Measurements from ENCODE around the gene LTBP4.

Gene LTBP4

DNA sequence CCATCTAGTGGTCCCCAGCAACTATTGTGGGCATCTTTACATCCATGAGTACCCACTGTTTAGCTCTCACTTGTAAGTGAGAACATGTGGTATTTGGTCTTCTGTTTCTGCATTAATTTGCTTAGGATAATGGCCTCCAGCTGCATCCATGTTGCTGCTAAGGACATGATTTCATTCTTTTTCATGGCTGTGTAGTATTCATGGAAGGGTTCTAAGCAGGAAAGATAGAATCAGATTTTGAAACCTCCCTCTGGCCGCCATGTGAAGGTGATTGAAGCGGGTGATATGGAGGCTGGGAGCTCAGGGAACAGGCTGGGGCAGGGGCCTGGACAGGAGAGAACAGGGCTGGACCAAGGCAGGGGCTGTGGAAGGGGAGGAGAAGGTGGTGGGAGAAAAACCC, 20.1 kb downstream of the LTBP4 start:
- Histone ChIP-seq H3K4me1 (ENCODE audit: control insufficient read depth, insufficient read depth, low read length) (peaks cover 16% of the 10 kb centered on the region), H3K9me3 (ENCODE audit: control insufficient read depth, insufficient read depth, low read depth, low read length) (no peaks in the 10 kb centered on the region), H3K36me3 (ENCODE audit: control insufficient read depth in 2 of 2, insufficient read depth in 1 of 2, low read length in 2 of 2) (peaks cover 18 to 24% of the 10 kb centered on the region in 2 experiments; a peak in 2 of 3 replicates), H3K27ac (ENCODE audit: extremely low read depth, low read depth, low read length) (no peak overlapping the region), H3K4me3 (ENCODE audit: low read depth, low read length) (no peak overlapping the region)
- ChIA-PET CTCF (interaction anchor here (0.6 to 11.0 kb wide), 7 partner anchors 13 to 92 kb away, joined by 3 to 236 read pairs (median 6); partner anchors contain the start of gene LTBP4), POLR2A (interaction anchor here (0.6 to 5.2 kb wide), 6 partner anchors 12 to 1181 kb away, joined by 3 to 61 read pairs (median 7); partner anchors contain the start of gene B9D2)
- TF ChIP-seq ZNF521 (tag by site-specific recombination; IDR thresholded peaks at IDR 0.05), result no peak
- TF ChIP-seq ZNF529 (tag by site-specific recombination; IDR thresholded peaks at IDR 0.05; ENCODE audit: insufficient replicate concordance), result no peak
- TF ChIP-seq ZNF561 (tag by site-specific recombination; IDR thresholded peaks at IDR 0.05; ENCODE audit: borderline replicate concordance), result no peak
- TF ChIP-seq ZNF175 (tag by site-specific recombination; IDR thresholded peaks at IDR 0.05), result no peak
- peak; percentile 100 for TF ChIP-seq ZNF146 (tag by site-specific recombination; IDR thresholded peaks at IDR 0.05)
- TF ChIP-seq ZEB2 (tag by site-specific recombination; IDR thresholded peaks at IDR 0.05), result no peak

DNA sequence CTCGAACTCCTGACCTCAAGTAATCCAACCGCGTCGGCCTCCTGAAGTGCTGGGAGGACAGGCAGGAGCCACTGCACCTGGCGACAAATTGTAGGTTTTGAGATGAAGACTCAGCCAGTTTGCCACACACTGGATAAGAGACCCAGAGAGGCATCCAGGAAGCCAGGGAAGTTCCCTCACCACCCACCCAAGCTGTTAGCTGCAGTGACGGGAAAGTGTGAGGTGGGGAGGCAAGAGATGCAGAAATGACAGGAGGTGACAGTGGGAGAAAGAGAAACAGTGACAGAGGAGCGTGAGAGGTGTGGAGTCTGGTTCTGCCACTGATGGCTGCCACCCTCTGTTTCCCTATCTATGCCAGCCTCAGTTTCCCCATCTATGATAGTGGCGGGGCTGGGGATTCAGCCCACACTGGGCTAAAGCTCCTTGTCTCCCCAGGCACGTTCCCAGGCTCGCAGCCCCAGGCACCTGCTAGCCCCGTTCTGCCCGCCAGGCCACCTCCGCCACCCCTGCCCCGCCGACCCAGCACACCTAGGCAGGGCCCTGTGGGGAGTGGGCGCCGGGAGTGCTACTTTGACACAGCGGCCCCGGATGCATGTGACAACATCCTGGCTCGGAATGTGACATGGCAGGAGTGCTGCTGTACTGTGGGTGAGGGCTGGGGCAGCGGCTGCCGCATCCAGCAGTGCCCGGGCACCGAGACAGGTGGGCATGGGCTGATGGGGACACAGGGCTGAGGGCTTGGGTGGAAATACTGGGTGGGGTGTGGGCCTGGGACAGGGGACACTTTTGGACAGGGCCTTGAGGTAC, 21.0 kb downstream of the LTBP4 start:
- CTCF ChIA-PET, result interaction anchor here (0.6 to 11.0 kb wide), 7 partner anchors 12 to 98 kb away, joined by 3 to 236 read pairs (median 6); partner anchors contain the start of gene LTBP4
- peaks cover 18 to 24% of the 10 kb centered on the region in 2 experiments; a peak in 2 of 3 replicates for H3K36me3 ChIP-seq (ENCODE audit: control insufficient read depth in 2 of 2, insufficient read depth in 1 of 2, low read length in 2 of 2)
- H3K27ac ChIP-seq (ENCODE audit: extremely low read depth, low read depth, low read length), result no peak overlapping the region
- H3K9me3 ChIP-seq (ENCODE audit: control insufficient read depth, insufficient read depth, low read depth, low read length), result no peaks in the 10 kb centered on the region
- POLR2A ChIA-PET, result interaction anchor here (0.6 to 5.2 kb wide), 3 partner anchors 13 to 1182 kb away, joined by 7 to 61 read pairs (median 60); no protein-coding TSS in a partner anchor
- peaks cover 16% of the 10 kb centered on the region for H3K4me1 ChIP-seq (ENCODE audit: control insufficient read depth, insufficient read depth, low read length)
- no peak overlapping the region for H3K4me3 ChIP-seq (ENCODE audit: low read depth, low read length)
- TF ChIP-seq ZFHX2 (tag by site-specific recombination; conservative IDR thresholded peaks at IDR 0.05) (peak; percentile 71), ZNF121 (tag by site-specific recombination; IDR thresholded peaks at IDR 0.05) (no peak), ZBTB8A (tag by site-specific recombination; IDR thresholded peaks at IDR 0.05) (0 out of 2 replicates have a peak, but pooled peaks have one; percentile 48), OSR2 (tag by site-specific recombination; IDR thresholded peaks at IDR 0.05) (no peak), ZNF792 (tag by site-specific recombination; IDR thresholded peaks at IDR 0.05) (no peak), ZNF423 (tag by site-specific recombination; IDR thresholded peaks at IDR 0.05) (no peak), YY2 (tag by site-specific recombination; IDR thresholded peaks at IDR 0.05) (no peak), ZNF610 (tag by site-specific recombination; IDR thresholded peaks at IDR 0.05; ENCODE audit: borderline replicate concordance) (no peak), GLI2 (tag by site-specific recombination; IDR thresholded peaks at IDR 0.05; ENCODE audit: borderline replicate concordance, low read depth) (no peak), ZNF354C (tag by site-specific recombination; IDR thresholded peaks at IDR 0.05; ENCODE audit: borderline replicate concordance, low read depth) (no peak), ZNF24 (tag by site-specific recombination; IDR thresholded peaks at IDR 0.05) (no peak), ZNF138 (tag by site-specific recombination; IDR thresholded peaks at IDR 0.05; ENCODE audit: borderline replicate concordance) (no peak), ZBTB21 (tag by site-specific recombination; IDR thresholded peaks at IDR 0.05) (no peak), ZNF146 (tag by site-specific recombination; IDR thresholded peaks at IDR 0.05) (no peak), ZNF624 (tag by site-specific recombination; IDR thresholded peaks at IDR 0.05) (no peak)
- TF ChIP-seq, protein P1, sequence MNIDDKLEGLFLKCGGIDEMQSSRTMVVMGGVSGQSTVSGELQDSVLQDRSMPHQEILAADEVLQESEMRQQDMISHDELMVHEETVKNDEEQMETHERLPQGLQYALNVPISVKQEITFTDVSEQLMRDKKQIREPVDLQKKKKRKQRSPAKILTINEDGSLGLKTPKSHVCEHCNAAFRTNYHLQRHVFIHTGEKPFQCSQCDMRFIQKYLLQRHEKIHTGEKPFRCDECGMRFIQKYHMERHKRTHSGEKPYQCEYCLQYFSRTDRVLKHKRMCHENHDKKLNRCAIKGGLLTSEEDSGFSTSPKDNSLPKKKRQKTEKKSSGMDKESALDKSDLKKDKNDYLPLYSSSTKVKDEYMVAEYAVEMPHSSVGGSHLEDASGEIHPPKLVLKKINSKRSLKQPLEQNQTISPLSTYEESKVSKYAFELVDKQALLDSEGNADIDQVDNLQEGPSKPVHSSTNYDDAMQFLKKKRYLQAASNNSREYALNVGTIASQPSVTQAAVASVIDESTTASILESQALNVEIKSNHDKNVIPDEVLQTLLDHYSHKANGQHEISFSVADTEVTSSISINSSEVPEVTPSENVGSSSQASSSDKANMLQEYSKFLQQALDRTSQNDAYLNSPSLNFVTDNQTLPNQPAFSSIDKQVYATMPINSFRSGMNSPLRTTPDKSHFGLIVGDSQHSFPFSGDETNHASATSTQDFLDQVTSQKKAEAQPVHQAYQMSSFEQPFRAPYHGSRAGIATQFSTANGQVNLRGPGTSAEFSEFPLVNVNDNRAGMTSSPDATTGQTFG (tag by site-specific recombination; IDR thresholded peaks at IDR 0.05; ENCODE audit: borderline replicate concordance), result no peak
- TF ChIP-seq, protein P2, sequence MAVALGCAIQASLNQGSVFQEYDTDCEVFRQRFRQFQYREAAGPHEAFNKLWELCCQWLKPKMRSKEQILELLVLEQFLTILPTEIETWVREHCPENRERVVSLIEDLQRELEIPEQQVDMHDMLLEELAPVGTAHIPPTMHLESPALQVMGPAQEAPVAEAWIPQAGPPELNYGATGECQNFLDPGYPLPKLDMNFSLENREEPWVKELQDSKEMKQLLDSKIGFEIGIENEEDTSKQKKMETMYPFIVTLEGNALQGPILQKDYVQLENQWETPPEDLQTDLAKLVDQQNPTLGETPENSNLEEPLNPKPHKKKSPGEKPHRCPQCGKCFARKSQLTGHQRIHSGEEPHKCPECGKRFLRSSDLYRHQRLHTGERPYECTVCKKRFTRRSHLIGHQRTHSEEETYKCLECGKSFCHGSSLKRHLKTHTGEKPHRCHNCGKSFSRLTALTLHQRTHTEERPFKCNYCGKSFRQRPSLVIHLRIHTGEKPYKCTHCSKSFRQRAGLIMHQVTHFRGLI (tag by site-specific recombination; IDR thresholded peaks at IDR 0.05), result no peak
- TF ChIP-seq, protein P3, sequence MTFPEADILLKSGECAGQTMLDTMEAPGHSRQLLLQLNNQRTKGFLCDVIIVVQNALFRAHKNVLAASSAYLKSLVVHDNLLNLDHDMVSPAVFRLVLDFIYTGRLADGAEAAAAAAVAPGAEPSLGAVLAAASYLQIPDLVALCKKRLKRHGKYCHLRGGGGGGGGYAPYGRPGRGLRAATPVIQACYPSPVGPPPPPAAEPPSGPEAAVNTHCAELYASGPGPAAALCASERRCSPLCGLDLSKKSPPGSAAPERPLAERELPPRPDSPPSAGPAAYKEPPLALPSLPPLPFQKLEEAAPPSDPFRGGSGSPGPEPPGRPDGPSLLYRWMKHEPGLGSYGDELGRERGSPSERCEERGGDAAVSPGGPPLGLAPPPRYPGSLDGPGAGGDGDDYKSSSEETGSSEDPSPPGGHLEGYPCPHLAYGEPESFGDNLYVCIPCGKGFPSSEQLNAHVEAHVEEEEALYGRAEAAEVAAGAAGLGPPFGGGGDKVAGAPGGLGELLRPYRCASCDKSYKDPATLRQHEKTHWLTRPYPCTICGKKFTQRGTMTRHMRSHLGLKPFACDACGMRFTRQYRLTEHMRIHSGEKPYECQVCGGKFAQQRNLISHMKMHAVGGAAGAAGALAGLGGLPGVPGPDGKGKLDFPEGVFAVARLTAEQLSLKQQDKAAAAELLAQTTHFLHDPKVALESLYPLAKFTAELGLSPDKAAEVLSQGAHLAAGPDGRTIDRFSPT (tag by site-specific recombination; IDR thresholded peaks at IDR 0.05), result peak; percentile 99
- TF ChIP-seq, protein P4, sequence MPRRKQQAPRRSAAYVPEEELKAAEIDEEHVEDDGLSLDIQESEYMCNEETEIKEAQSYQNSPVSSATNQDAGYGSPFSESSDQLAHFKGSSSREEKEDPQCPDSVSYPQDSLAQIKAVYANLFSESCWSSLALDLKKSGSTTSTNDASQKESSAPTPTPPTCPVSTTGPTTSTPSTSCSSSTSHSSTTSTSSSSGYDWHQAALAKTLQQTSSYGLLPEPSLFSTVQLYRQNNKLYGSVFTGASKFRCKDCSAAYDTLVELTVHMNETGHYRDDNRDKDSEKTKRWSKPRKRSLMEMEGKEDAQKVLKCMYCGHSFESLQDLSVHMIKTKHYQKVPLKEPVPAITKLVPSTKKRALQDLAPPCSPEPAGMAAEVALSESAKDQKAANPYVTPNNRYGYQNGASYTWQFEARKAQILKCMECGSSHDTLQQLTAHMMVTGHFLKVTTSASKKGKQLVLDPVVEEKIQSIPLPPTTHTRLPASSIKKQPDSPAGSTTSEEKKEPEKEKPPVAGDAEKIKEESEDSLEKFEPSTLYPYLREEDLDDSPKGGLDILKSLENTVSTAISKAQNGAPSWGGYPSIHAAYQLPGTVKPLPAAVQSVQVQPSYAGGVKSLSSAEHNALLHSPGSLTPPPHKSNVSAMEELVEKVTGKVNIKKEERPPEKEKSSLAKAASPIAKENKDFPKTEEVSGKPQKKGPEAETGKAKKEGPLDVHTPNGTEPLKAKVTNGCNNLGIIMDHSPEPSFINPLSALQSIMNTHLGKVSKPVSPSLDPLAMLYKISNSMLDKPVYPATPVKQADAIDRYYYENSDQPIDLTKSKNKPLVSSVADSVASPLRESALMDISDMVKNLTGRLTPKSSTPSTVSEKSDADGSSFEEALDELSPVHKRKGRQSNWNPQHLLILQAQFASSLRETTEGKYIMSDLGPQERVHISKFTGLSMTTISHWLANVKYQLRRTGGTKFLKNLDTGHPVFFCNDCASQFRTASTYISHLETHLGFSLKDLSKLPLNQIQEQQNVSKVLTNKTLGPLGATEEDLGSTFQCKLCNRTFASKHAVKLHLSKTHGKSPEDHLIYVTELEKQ (tag by site-specific recombination; IDR thresholded peaks at IDR 0.05; ENCODE audit: borderline replicate concordance), result no peak
